GM12878 (cell line): ENCODE measurements around the gene KRT7. TPM values are rescaled to one million over a fixed set of nuclear protein-coding genes. Genes with fewer than 3 reads are reported as not detected.

Source experiments
- ATAC-seq: fragments of 200-7000 bp; cut with Tn5 transposase; 3 replicates; pipeline ENCODE4 v1.9.1; 2020; ENCODE audit warnings: mild to moderate bottlenecking, moderate library complexity
- BruUV-seq: library from RNA; stranded (reverse); fragments of 400-500 nt; replicated peaks from 2 replicates; lab custom pipeline; 2021; lab: Mats Ljungman, UMichigan
- CTCF ChIA-PET: fragments of 300-600 bp; sonication (Branson Sonifier 250); formaldehyde crosslinking; extraction: SDS; loops from one replicate; lab custom pipeline; 2021; ENCODE audit warnings: inconsistent platforms; lab: Yijun Ruan, JAX
- POLR2A ChIA-PET: fragments of 350-600 bp; formaldehyde crosslinking; extraction: SDS; loops from one replicate; lab custom pipeline; 2021; ENCODE audit warnings: inconsistent platforms; lab: Charles Lee
- RAD21 ChIA-PET: fragments of 300-600 bp; sonication (Branson Sonifier 250); formaldehyde crosslinking; loops from one replicate; lab custom pipeline; 2023; ENCODE audit warnings: antibody characterized with exemption; ENCODE audit not compliant: unreplicated experiment; lab: Charles Lee
- SMC1A ChIA-PET: fragments of 300-600 bp; sonication (Branson Sonifier 250); formaldehyde crosslinking; loops from one replicate; lab custom pipeline; 2023; ENCODE audit not compliant: unreplicated experiment, uncharacterized antibody; lab: Charles Lee
- DNase-seq: peaks from one replicate; pipeline ENCODE4 v3.0.0-alpha.2; 2011; ENCODE audit warnings: low read depth, low spot score
- FAIRE-seq: peaks from 3 replicates; lab custom pipeline; 2011; peaks lifted over from hg19 to GRCh38; lab: Jason Lieb, UNC
- H2AFZ ChIP-seq: 2 replicates; pipeline ENCODE4 v1.6.0; 2011; ENCODE audit warnings: low read depth, low read length, control low read depth; ENCODE audit not compliant: control insufficient read depth
- H3K27ac ChIP-seq: 2 replicates; pipeline ENCODE4 v1.5.1; 2011; ENCODE audit warnings: control low read depth; ENCODE audit not compliant: control insufficient read depth, insufficient read depth
- H3K27me3 ChIP-seq, 2 experiments: replicated peaks in 1 of 2; 2 replicates each; pipeline versions ENCODE4 v1.6.0 to v1.6.1; 2011; ENCODE audit warnings: low read length in 1 of 2; ENCODE audit not compliant: control insufficient read depth in 2 of 2, insufficient read depth in 2 of 2
- H3K36me3 ChIP-seq, 2 experiments: 2 replicates each; pipeline ENCODE4 v1.5.1; 2011; ENCODE audit warnings: low read length in 1 of 2; ENCODE audit not compliant: control insufficient read depth in 2 of 2, insufficient read depth in 2 of 2
- H3K4me1 ChIP-seq: 2 replicates; pipeline ENCODE4 v1.6.1; 2011; ENCODE audit warnings: mild to moderate bottlenecking, low read length, moderate library complexity, mixed read lengths; ENCODE audit not compliant: control insufficient read depth, insufficient read depth
- H3K4me2 ChIP-seq: 2 replicates; pipeline ENCODE4 v1.6.0; 2011; ENCODE audit warnings: control low read depth; ENCODE audit not compliant: control insufficient read depth, insufficient read depth
- H3K4me3 ChIP-seq: fragments of 200-600 bp; sonication (generic); 2 replicates; pipeline ENCODE4 v1.5.1; 2016
- H3K79me2 ChIP-seq: 2 replicates; pipeline ENCODE4 v1.6.0; 2011; ENCODE audit warnings: low read length; ENCODE audit not compliant: control insufficient read depth, insufficient read depth
- H3K9ac ChIP-seq: 2 replicates; pipeline ENCODE4 v1.8.0; 2011; ENCODE audit warnings: low read length, control low read depth, mixed read lengths; ENCODE audit not compliant: control insufficient read depth, insufficient read depth
- H3K9me3 ChIP-seq: replicated peaks from 3 replicates; pipeline ENCODE4 v1.5.1; 2011; ENCODE audit warnings: mild to moderate bottlenecking, low read length; ENCODE audit not compliant: control insufficient read depth, insufficient read depth
- H4K20me1 ChIP-seq: 2 replicates; pipeline ENCODE4 v1.6.0; 2011; ENCODE audit not compliant: control insufficient read depth, insufficient read depth
- BCL11A ChIP-seq: IDR thresholded peaks from 2 replicates; pipeline ENCODE4 v1.6.1; 2011; ENCODE audit warnings: low read depth, low read length
- BCL3 ChIP-seq: IDR thresholded peaks from 2 replicates; pipeline ENCODE4 v1.6.1; 2011; ENCODE audit warnings: borderline replicate concordance, low read depth, mild to moderate bottlenecking, moderate library complexity, low read length; ENCODE audit not compliant: insufficient read depth, poor library complexity, severe bottlenecking
- CEBPZ ChIP-seq: fragments of 150-350 bp; IDR thresholded peaks from 2 replicates; pipeline ENCODE4 v1.6.1; 2016; ENCODE audit warnings: low read depth, low read length
- E4F1 ChIP-seq: fragments of 450-650 bp; IDR thresholded peaks from 2 replicates; pipeline ENCODE4 v1.6.1; 2018; ENCODE audit warnings: borderline replicate concordance, mild to moderate bottlenecking; ENCODE audit not compliant: partially characterized antibody
- LARP7 ChIP-seq: fragments of 450-650 bp; IDR thresholded peaks from 2 replicates; pipeline ENCODE4 v1.6.1; 2017; ENCODE audit warnings: mild to moderate bottlenecking
- PML ChIP-seq: IDR thresholded peaks from 2 replicates; pipeline ENCODE4 v1.6.1; 2012; ENCODE audit warnings: low read length, inconsistent platforms
- SP1 ChIP-seq: IDR thresholded peaks from one replicate; pipeline ENCODE4 v1.6.1; 2011; ENCODE audit warnings: low read depth, low read length
- SUPT20H ChIP-seq: IDR thresholded peaks from 2 replicates; pipeline ENCODE4 v1.6.1; 2011; ENCODE audit warnings: low read depth, mild to moderate bottlenecking, low read length, moderate library complexity, borderline replicate concordance; ENCODE audit not compliant: control insufficient read depth
- USF2 ChIP-seq: IDR thresholded peaks from 2 replicates; pipeline ENCODE4 v1.6.1; 2011; ENCODE audit warnings: low read depth, low read length, improper control_type of control experiment, borderline replicate concordance
- ZBTB11 ChIP-seq: fragments of 450-650 bp; formaldehyde crosslinking; IDR thresholded peaks from 2 replicates; pipeline ENCODE4 v1.5.0; 2022; ENCODE audit warnings: mild to moderate bottlenecking, missing genetic modification characterization
- WGBS: methylation state at CpG from one replicate; pipeline ENCODE4 v1.1.6; 2016; ENCODE audit warnings: low lambda C conversion rate; ENCODE audit not compliant: insufficient replicate concordance, insufficient coverage; ENCODE audit errors: missing lambda C conversion rate; 5-methylcytosine and 5-hydroxymethylcytosine counted together
- in situ Hi-C: fragments of 300-500 bp; cut with MboI; formaldehyde crosslinking; loops from 9 replicates; pipeline ENCODE4 v1.14.3; 2018; ENCODE audit warnings: mixed read lengths
- intact Hi-C: fragments of 100-400 bp; cut with micrococcal nuclease; formaldehyde crosslinking; loops from one replicate; pipeline ENCODE4 v1.14.2; 2022; ENCODE audit not compliant: unreplicated experiment
- polyA plus RNA-seq, 11 experiments: library from polyadenylated mRNA; depleted of rRNA in 4 of 11; unstranded in 6 of 11; stranded (reverse) in 5 of 11; fragments of >200 nt; fragmentation: Nextera tagmentation in 4 of 11; fragmentation: Illumina TruSeq in 1 of 11; extraction: Ambion mirVana in 4 of 11; extraction: Trizol in 1 of 11; gene quantifications; 1 replicate in 1 of 11; 2 replicates in 10 of 11; pipeline versions ENCODE4 v1.2.1 to v1.2.3, GENCODE V29; 2011 to 2016; ENCODE audit warnings: inconsistent platforms in 2 of 11, missing spikeins in 2 of 11, low read depth in 1 of 11
- total RNA-seq, 4 experiments: library from RNA; depleted of rRNA in 3 of 4; stranded (reverse); fragments of >200 nt in 3 of 4; fragmentation: Illumina TruSeq in 1 of 4; extraction: Trizol in 1 of 4; gene quantifications; 2 replicates each; pipeline versions ENCODE4 v1.2.1 to v1.2.3, GENCODE V29; 2013 to 2021

KRT7 gene
- total and polyA plus RNA-seq, 10 of the 15 experiments (the other 5 are each of a cell fraction or from before 2014, with no cell fraction given) = 0.90 to 18.7 (median 4.8) TPM

GRCh38 chr12:52251367-52252051 is 18.5 kb downstream of the KRT7 start:
- Histone ChIP-seq H3K4me1 (peaks cover 6% of the 10 kb centered on the region), H3K36me3 (no peaks in the 10 kb centered on the region), H3K9ac (no peak overlapping the region), H3K4me2 (no peak overlapping the region), H3K9me3 (no peaks in the 10 kb centered on the region), H2AFZ (no peak overlapping the region), H3K79me2 (no peaks in the 10 kb centered on the region; the same call in 1 of the 2 replicates), H3K4me3 (no peak overlapping the region), H4K20me1 (no peaks in the 10 kb centered on the region), H3K27ac (no peak overlapping the region), H3K27me3 (no peaks in the 10 kb centered on the region; a peak in 2 of 4 replicates)
- in situ Hi-C loops = no loop called here
- ChIA-PET CTCF (interaction anchor here (0.7 to 3.5 kb wide), 13 partner anchors 7 to 76 kb away, joined by 3 to 13 read pairs (median 4); no protein-coding TSS in a partner anchor), SMC1A (interaction anchor here (1.0 to 1.9 kb wide), 3 partner anchors 17 to 77 kb away, joined by 4 to 5 read pairs (median 4); no protein-coding TSS in a partner anchor), POLR2A (no interaction called here), RAD21 (interaction anchor here (0.9 to 1.0 kb wide), 2 partner anchors 14 to 28 kb away, joined by 3 read pairs; no protein-coding TSS in a partner anchor)
- BruUV-seq = no TSS peak
- FAIRE-seq (no peak), ATAC-seq (no peak), DNase-seq (no peak)
- intact Hi-C loops = no loop called here
- WGBS = 27% methylated on average over 9 of the region's 9 CpGs
- TF ChIP-seq BCL3 (no peak), LARP7 (no peak), E4F1 (no peak), SUPT20H (no peak), BCL11A (no peak), SP1 (no peak), PML (no peak), USF2 (no peak), CEBPZ (no peak), ZBTB11 (CRISPR knock-in tag) (no peak)
